A673 (cell line): Measurements from ENCODE around the gene CAPG. TPM values are rescaled to one million over a fixed set of nuclear protein-coding genes. Genes with fewer than 3 reads are reported as not detected.

Source experiments
- BruUV-seq: library from RNA; stranded (reverse); fragments of 400-500 nt; replicated peaks from 2 replicates; lab custom pipeline; 2021; lab: Mats Ljungman, UMichigan
- CTCF ChIA-PET: fragments of 300-600 bp; sonication (Branson Sonifier 250); formaldehyde crosslinking; loops from one replicate; lab custom pipeline; 2022; ENCODE audit warnings: antibody characterized with exemption; lab: Charles Lee
- POLR2A ChIA-PET: fragments of 300-600 bp; sonication (Branson Sonifier 250); formaldehyde crosslinking; loops from one replicate; lab custom pipeline; 2022; ENCODE audit warnings: antibody characterized with exemption; ENCODE audit not compliant: low non-redundant PET; lab: Charles Lee
- DNase-seq: peaks from one replicate; pipeline ENCODE4 v3.0.0-alpha.2; 2015; ENCODE audit warnings: low spot score
- H3K27ac ChIP-seq: fragments of 200-600 bp; sonication (generic); 2 replicates; pipeline ENCODE4 v1.5.1; 2016; ENCODE audit warnings: mixed run types, low read depth, mild to moderate bottlenecking, mixed read lengths, antibody characterized with exemption, low read length; ENCODE audit not compliant: poor library complexity, severe bottlenecking
- H3K27me3 ChIP-seq: fragments of 200-600 bp; sonication (generic); replicated peaks from 2 replicates; pipeline ENCODE4 v1.6.1; 2017; ENCODE audit warnings: mixed run types, low read depth, mild to moderate bottlenecking, mixed read lengths, antibody characterized with exemption, low read length; ENCODE audit not compliant: insufficient read depth, poor library complexity
- H3K36me3 ChIP-seq: fragments of 200-600 bp; sonication (generic); 2 replicates; pipeline ENCODE4 v1.6.1; 2016; ENCODE audit warnings: mixed run types, mild to moderate bottlenecking, mixed read lengths, antibody characterized with exemption, low read length; ENCODE audit not compliant: insufficient read depth, poor library complexity, severe bottlenecking
- H3K4me1 ChIP-seq: fragments of 200-600 bp; sonication (generic); 2 replicates; pipeline ENCODE4 v1.6.1; 2017; ENCODE audit warnings: mixed run types, mild to moderate bottlenecking, mixed read lengths, antibody characterized with exemption, low read length; ENCODE audit not compliant: insufficient read depth, poor library complexity, severe bottlenecking
- H3K4me3 ChIP-seq: fragments of 200-600 bp; sonication (generic); 2 replicates; pipeline ENCODE4 v1.5.1; 2016; ENCODE audit warnings: low read depth, mixed run types, mild to moderate bottlenecking, mixed read lengths, low read length; ENCODE audit not compliant: poor library complexity, severe bottlenecking
- H3K9me3 ChIP-seq: fragments of 200-600 bp; sonication (generic); 2 replicates; pipeline ENCODE4 v1.6.1; 2016; ENCODE audit warnings: mixed run types, low read depth, mild to moderate bottlenecking, mixed read lengths, antibody characterized with exemption, low read length; ENCODE audit not compliant: poor library complexity, severe bottlenecking
- EZH2 ChIP-seq: fragments of 200-600 bp; sonication (generic); IDR thresholded peaks from 2 replicates; pipeline ENCODE4 v1.6.1; 2017; ENCODE audit warnings: borderline replicate concordance, low read depth, mild to moderate bottlenecking, mixed read lengths, antibody characterized with exemption, low read length; ENCODE audit not compliant: poor library complexity, severe bottlenecking
- intact Hi-C: fragments of 100-400 bp; cut with micrococcal nuclease; formaldehyde crosslinking; loops from one replicate; pipeline ENCODE4 v1.10.0; 2022; ENCODE audit not compliant: unreplicated experiment
- total RNA-seq: library from RNA; stranded (reverse); gene quantifications from 2 replicates; pipeline ENCODE4 v1.2.3, GENCODE V29; 2021
- TF ChIP-seq, protein P1 (sequence below): fragments of 300-800, 200-600 bp; sonication (generic); conservative IDR thresholded peaks from 2 replicates; pipeline ENCODE4 v1.5.1; 2017; ENCODE audit warnings: low read depth, mild to moderate bottlenecking, antibody characterized with exemption, low read length, moderate library complexity, mixed read lengths

CAPG gene
- total RNA-seq, 1 experiment from 2014 or later = 156 TPM

DNA sequence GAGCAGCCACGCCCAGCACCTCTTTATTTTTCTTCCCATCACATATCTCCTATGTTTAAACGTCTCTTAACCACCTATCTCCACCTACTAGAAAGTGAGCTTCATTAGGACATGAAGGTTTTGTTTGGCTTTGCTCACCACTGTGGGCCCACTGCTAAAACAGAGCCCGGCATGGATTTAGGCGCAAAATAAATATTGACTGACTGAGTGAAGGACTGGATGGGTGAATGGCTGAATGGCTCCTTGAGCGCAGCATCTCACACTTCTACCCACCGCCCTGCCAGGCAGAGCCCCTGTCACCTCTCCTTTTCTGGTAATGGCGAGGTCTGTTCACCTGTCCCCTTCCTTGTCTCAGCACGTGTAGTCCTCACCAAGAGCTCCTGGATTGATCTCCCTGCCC lies 10.1 kb downstream of the CAPG start:
- no peak for TF ChIP-seq EZH2
- TF ChIP-seq, protein P1, sequence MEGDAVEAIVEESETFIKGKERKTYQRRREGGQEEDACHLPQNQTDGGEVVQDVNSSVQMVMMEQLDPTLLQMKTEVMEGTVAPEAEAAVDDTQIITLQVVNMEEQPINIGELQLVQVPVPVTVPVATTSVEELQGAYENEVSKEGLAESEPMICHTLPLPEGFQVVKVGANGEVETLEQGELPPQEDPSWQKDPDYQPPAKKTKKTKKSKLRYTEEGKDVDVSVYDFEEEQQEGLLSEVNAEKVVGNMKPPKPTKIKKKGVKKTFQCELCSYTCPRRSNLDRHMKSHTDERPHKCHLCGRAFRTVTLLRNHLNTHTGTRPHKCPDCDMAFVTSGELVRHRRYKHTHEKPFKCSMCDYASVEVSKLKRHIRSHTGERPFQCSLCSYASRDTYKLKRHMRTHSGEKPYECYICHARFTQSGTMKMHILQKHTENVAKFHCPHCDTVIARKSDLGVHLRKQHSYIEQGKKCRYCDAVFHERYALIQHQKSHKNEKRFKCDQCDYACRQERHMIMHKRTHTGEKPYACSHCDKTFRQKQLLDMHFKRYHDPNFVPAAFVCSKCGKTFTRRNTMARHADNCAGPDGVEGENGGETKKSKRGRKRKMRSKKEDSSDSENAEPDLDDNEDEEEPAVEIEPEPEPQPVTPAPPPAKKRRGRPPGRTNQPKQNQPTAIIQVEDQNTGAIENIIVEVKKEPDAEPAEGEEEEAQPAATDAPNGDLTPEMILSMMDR = no peak
- Histone ChIP-seq H3K4me1 (peaks cover 4% of the 10 kb centered on the region), H3K27me3 (no peaks in the 10 kb centered on the region), H3K9me3 (no peaks in the 10 kb centered on the region), H3K36me3 (peaks cover 15% of the 10 kb centered on the region), H3K27ac (no peak overlapping the region), H3K4me3 (no peak overlapping the region)
- DNase-seq = no peak
- BruUV-seq = no TSS peak
- ChIA-PET POLR2A (no interaction called here), CTCF (no interaction called here)
- intact Hi-C loops = no loop called here

GRCh38 chr2:85399183-85399455 lies 11.0 kb downstream of the CAPG start:
- intact Hi-C loops = no loop called here
- ChIA-PET POLR2A (no interaction called here), CTCF (no interaction called here)
- no peaks in the 10 kb centered on the region for H3K9me3 ChIP-seq
- H3K4me3 ChIP-seq = no peak overlapping the region
- BruUV-seq = no TSS peak
- H3K4me1 ChIP-seq = no peaks in the 10 kb centered on the region
- H3K36me3 ChIP-seq = peaks cover 12% of the 10 kb centered on the region
- DNase-seq = no peak
- no peak overlapping the region for H3K27ac ChIP-seq
- no peak for TF ChIP-seq EZH2
- TF ChIP-seq, protein P1 = no peak
- H3K27me3 ChIP-seq = no peaks in the 10 kb centered on the region

GRCh38 chr2:85398426-85399182 lies 11.6 kb downstream of the CAPG start:
- no peak for DNase-seq
- no TSS peak for BruUV-seq
- TF ChIP-seq, protein P1 = no peak
- no peak for TF ChIP-seq EZH2
- H3K4me1 ChIP-seq = no peaks in the 10 kb centered on the region
- no peak overlapping the region for H3K27ac ChIP-seq
- no peak overlapping the region for H3K4me3 ChIP-seq
- no peaks in the 10 kb centered on the region for H3K9me3 ChIP-seq
- POLR2A ChIA-PET = no interaction called here
- CTCF ChIA-PET = no interaction called here
- intact Hi-C loops = no loop called here
- peaks cover 9% of the 10 kb centered on the region for H3K36me3 ChIP-seq
- H3K27me3 ChIP-seq = no peaks in the 10 kb centered on the region
